Tibial nerve (tissue), 4 donors: ENCODE results near the gene NDRG3.

ENCODE experiments used
- EP300 ChIP-seq, 2 donors: sonication (generic); formaldehyde crosslinking; IDR thresholded peaks; one replicate each; pipeline ENCODE4 v1.6.1; 2017; ENCODE audit warnings: antibody characterized with exemption in 2 of 2, mild to moderate bottlenecking in 1 of 2
- POLR2A ChIP-seq, 2 donors: fragments of 450-650 bp; IDR thresholded peaks; one replicate each; pipeline ENCODE4 v1.6.1; 2017; ENCODE audit warnings: antibody characterized with exemption in 2 of 2, mild to moderate bottlenecking in 2 of 2, moderate library complexity in 2 of 2
- TF ChIP-seq, protein P1 (sequence below), 5 experiments: fragments of 200-600 bp in 3 of 5; fragments of 450-650 bp in 2 of 5; sonication (generic) in 3 of 5; IDR thresholded peaks; one replicate each; pipeline ENCODE4 v1.5.1; 2016 to 2019; ENCODE audit warnings: antibody characterized with exemption in 5 of 5, mild to moderate bottlenecking in 3 of 5, moderate library complexity in 2 of 5

DNA sequence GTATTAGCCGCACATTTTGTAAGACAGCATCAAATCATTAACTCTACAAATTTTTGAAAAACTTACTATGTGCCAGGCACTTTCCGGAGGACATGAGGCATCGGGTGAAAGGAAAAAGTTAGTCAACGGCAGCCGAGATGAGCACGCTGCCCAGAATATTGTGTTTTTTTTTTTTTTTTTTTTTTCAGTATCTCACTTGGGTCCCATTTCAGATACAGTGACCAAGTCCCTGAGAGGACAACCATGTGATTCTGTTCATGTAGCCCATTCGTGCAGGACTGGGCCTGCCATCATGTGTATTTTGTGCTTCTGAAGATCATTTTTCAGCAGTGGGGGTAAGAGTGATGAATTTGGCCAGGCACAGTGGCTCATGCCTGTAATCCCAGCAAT is 101.2 kb downstream of the NDRG3 start:
- TF ChIP-seq, protein P1, sequence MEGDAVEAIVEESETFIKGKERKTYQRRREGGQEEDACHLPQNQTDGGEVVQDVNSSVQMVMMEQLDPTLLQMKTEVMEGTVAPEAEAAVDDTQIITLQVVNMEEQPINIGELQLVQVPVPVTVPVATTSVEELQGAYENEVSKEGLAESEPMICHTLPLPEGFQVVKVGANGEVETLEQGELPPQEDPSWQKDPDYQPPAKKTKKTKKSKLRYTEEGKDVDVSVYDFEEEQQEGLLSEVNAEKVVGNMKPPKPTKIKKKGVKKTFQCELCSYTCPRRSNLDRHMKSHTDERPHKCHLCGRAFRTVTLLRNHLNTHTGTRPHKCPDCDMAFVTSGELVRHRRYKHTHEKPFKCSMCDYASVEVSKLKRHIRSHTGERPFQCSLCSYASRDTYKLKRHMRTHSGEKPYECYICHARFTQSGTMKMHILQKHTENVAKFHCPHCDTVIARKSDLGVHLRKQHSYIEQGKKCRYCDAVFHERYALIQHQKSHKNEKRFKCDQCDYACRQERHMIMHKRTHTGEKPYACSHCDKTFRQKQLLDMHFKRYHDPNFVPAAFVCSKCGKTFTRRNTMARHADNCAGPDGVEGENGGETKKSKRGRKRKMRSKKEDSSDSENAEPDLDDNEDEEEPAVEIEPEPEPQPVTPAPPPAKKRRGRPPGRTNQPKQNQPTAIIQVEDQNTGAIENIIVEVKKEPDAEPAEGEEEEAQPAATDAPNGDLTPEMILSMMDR (IDR thresholded peaks at IDR 0.05) = no peak
- TF ChIP-seq EP300 (IDR thresholded peaks at IDR 0.05) = no peak
- no peak for TF ChIP-seq POLR2A (IDR thresholded peaks at IDR 0.05)
